OCI-LY1 (cell line): ENCODE results near the gene PDE6G.

Experiments
- H2AFZ ChIP-seq: fragments of 200-600 bp; sonication (generic), shearing (Covaris generic); 2 replicates; pipeline ENCODE4 v1.6.0; 2014; ENCODE audit warnings: antibody characterized with exemption, mild to moderate bottlenecking, low read length
- H3F3A ChIP-seq: fragments of 200-600 bp; sonication (generic), shearing (Covaris generic); 2 replicates; pipeline ENCODE4 v1.6.0; 2014; ENCODE audit warnings: mild to moderate bottlenecking, antibody characterized with exemption, low read length, moderate library complexity; ENCODE audit not compliant: insufficient read depth
- H3K27ac ChIP-seq: fragments of 200-600 bp; sonication (generic); 2 replicates; pipeline ENCODE4 v1.5.1; 2014; ENCODE audit warnings: low read length, mixed run types, mild to moderate bottlenecking, low read depth; ENCODE audit not compliant: poor library complexity, severe bottlenecking
- H3K27me3 ChIP-seq: fragments of 200-600 bp; sonication (generic); 2 replicates; pipeline ENCODE4 v1.6.0; 2014; ENCODE audit warnings: antibody characterized with exemption, mild to moderate bottlenecking, low read length, moderate library complexity; ENCODE audit not compliant: insufficient read depth
- H3K36me3 ChIP-seq: fragments of 200-600 bp; sonication (generic); 2 replicates; pipeline ENCODE4 v1.6.1; 2014; ENCODE audit warnings: mild to moderate bottlenecking, antibody characterized with exemption, low read length, moderate library complexity, mixed read lengths; ENCODE audit not compliant: insufficient read depth
- H3K4me1 ChIP-seq: fragments of 200-600 bp; sonication (generic); 2 replicates; pipeline ENCODE4 v1.5.1; 2014; ENCODE audit warnings: mild to moderate bottlenecking, low read length, moderate library complexity; ENCODE audit not compliant: insufficient read depth, severe bottlenecking
- H3K4me2 ChIP-seq: fragments of 200-600 bp; sonication (generic), shearing (Covaris generic); 2 replicates; pipeline ENCODE4 v1.6.1; 2014; ENCODE audit warnings: low read length
- H3K4me3 ChIP-seq: fragments of 200-600 bp; sonication (generic); 2 replicates; pipeline ENCODE4 v1.5.1; 2014; ENCODE audit warnings: low read length, low read depth, mild to moderate bottlenecking, mixed read lengths; ENCODE audit not compliant: poor library complexity, severe bottlenecking
- H3K79me2 ChIP-seq: fragments of 200-600 bp; shearing (Covaris generic); 2 replicates; pipeline ENCODE4 v1.6.1; 2016; ENCODE audit warnings: mixed run types, low read length, mixed read lengths; ENCODE audit not compliant: insufficient read depth
- H3K9ac ChIP-seq: fragments of 200-600 bp; sonication (generic), shearing (Covaris generic); 2 replicates; pipeline ENCODE4 v1.6.1; 2014; ENCODE audit warnings: mild to moderate bottlenecking, low read length, mixed read lengths
- H3K9me2 ChIP-seq: fragments of 200-600 bp; sonication (generic), shearing (Covaris generic); 2 replicates; pipeline ENCODE4 v1.6.1; 2014; ENCODE audit warnings: low read depth, mild to moderate bottlenecking, low read length, mixed read lengths
- H3K9me3 ChIP-seq: fragments of 200-600 bp; shearing (Covaris generic); 2 replicates; pipeline ENCODE4 v1.6.1; 2014; ENCODE audit warnings: low read length, mixed read lengths
- H4K20me1 ChIP-seq: fragments of 200-600 bp; sonication (generic), shearing (Covaris generic); 2 replicates; pipeline ENCODE4 v1.6.0; 2016; ENCODE audit warnings: mild to moderate bottlenecking, low read length; ENCODE audit not compliant: insufficient read depth
- CTCF ChIP-seq: fragments of 200-600 bp; sonication (generic), shearing (Covaris generic); IDR thresholded peaks from 2 replicates; pipeline ENCODE4 v1.5.1; 2017; ENCODE audit warnings: mild to moderate bottlenecking, antibody characterized with exemption, low read length, moderate library complexity, mixed read lengths
- EZH2 ChIP-seq: fragments of 200-600 bp; sonication (generic), shearing (Covaris generic); IDR thresholded peaks from 2 replicates; pipeline ENCODE4 v1.8.0; 2017; ENCODE audit warnings: borderline replicate concordance, mixed run types, mild to moderate bottlenecking, antibody characterized with exemption, low read length, moderate library complexity, mixed read lengths

Gene PDE6G

GRCh38 chr17:81640011-81640410 lies 16.3 kb downstream of the PDE6G start:
- no peak overlapping the region for H2AFZ ChIP-seq

GRCh38 chr17:81638683-81639082 lies 17.7 kb downstream of the PDE6G start:
- no peak for TF ChIP-seq EZH2
- no peak for TF ChIP-seq CTCF

More at GRCh38 chr17:81640011-81640410, 16.3 kb downstream of the PDE6G start:
- Histone ChIP-seq H3K27ac (no peak overlapping the region), H3K36me3 (no peaks in the 10 kb centered on the region), H3K79me2 (peaks cover 16% of the 10 kb centered on the region), H3K9me3 (no peaks in the 10 kb centered on the region), H3K4me3 (no peak overlapping the region), H3K4me2 (no peak overlapping the region), H3K9me2 (no peaks in the 10 kb centered on the region), H3K4me1 (peaks cover 11% of the 10 kb centered on the region), H3F3A (no peaks in the 10 kb centered on the region), H4K20me1 (no peaks in the 10 kb centered on the region), H3K9ac (no peak overlapping the region), H3K27me3 (peaks cover 6% of the 10 kb centered on the region; the same call in 1 of the 2 replicates)
- TF ChIP-seq CTCF (no peak), EZH2 (no peak)

GRCh38 chr17:81636505-81637288 lies 19.6 kb downstream of the PDE6G start, which contains the start of the genes NPLOC4 and TSPAN10:
NPLOC4 (minus strand) TSS chr17:81637112; CDS start chr17:81636930, 182 bp downstream.
TSPAN10 (plus strand) TSS chr17:81637196; CDS start chr17:81642413, 5,217 bp downstream.
- H3K9me2 ChIP-seq = no peaks in the 10 kb centered on the region
- H3K27me3 ChIP-seq = no peaks in the 10 kb centered on the region
- peak within 1 kb of the TSS; percentile 88 for H3K27ac ChIP-seq
- peaks cover 22% of the 10 kb centered on the region for H3K36me3 ChIP-seq
- no peak within 1 kb of the TSS for H2AFZ ChIP-seq
- H3K9ac ChIP-seq = peak within 1 kb of the TSS; percentile 97
- H3K4me3 ChIP-seq = peak within 1 kb of the TSS; percentile 98
- H3K4me2 ChIP-seq = peak within 1 kb of the TSS; percentile 78
- TF ChIP-seq CTCF (no peak), EZH2 (no peak)
- H3K4me1 ChIP-seq = peaks cover 24% of the 10 kb centered on the region
- peaks cover 43% of the 10 kb centered on the region for H3K79me2 ChIP-seq
- H3K9me3 ChIP-seq = no peaks in the 10 kb centered on the region
- H4K20me1 ChIP-seq = no peaks in the 10 kb centered on the region
- H3F3A ChIP-seq = no peaks in the 10 kb centered on the region

More at GRCh38 chr17:81638683-81639082, 17.7 kb downstream of the PDE6G start:
- Histone ChIP-seq H3K9me2 (no peaks in the 10 kb centered on the region), H3K79me2 (peaks cover 29% of the 10 kb centered on the region), H3F3A (no peaks in the 10 kb centered on the region), H3K27me3 (no peaks in the 10 kb centered on the region), H3K27ac (no peak overlapping the region), H4K20me1 (no peaks in the 10 kb centered on the region), H3K36me3 (peaks cover 8% of the 10 kb centered on the region), H3K9me3 (no peaks in the 10 kb centered on the region), H2AFZ (no peak overlapping the region), H3K4me3 (no peak overlapping the region), H3K4me1 (peaks cover 24% of the 10 kb centered on the region), H3K4me2 (no peak overlapping the region), H3K9ac (no peak overlapping the region)
